ENCODE results near the gene PITPNB.

DNA sequence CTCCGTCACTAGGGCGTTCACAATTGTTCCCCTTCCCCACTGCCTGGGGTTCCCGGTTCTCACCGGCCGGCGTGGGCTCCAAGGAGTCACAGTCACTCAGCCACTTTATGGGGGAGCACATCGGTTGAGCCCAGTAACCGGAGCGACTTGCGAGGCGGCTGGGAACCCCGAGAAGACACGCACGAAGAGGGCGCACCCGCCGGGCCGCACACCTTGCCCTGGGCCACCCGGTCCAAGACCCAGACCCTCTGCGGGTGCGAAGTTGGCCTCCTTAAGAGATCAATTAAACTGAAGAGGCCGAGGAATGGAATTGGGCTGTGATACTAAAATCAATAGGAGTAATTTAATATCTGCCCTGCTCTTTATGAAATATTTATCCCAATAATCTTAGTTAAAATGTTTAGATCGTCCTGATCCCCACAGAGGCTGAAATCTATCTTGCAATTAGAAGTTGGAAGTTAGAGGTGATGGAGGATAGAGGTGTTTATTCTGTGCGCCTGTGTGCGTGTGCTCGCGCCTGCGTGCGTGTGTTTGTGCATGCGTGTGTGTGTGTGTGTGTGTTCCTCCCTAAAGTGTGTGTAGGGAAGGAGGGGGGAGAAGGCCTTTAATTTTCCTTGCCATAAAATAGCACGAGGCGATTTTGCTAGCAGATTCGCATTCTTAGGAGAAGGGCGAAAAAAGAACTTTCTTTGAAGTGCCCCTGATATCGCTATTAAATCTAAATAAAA is 116.5 kb downstream of the PITPNB start:
- TF ChIP-seq, protein P1, sequence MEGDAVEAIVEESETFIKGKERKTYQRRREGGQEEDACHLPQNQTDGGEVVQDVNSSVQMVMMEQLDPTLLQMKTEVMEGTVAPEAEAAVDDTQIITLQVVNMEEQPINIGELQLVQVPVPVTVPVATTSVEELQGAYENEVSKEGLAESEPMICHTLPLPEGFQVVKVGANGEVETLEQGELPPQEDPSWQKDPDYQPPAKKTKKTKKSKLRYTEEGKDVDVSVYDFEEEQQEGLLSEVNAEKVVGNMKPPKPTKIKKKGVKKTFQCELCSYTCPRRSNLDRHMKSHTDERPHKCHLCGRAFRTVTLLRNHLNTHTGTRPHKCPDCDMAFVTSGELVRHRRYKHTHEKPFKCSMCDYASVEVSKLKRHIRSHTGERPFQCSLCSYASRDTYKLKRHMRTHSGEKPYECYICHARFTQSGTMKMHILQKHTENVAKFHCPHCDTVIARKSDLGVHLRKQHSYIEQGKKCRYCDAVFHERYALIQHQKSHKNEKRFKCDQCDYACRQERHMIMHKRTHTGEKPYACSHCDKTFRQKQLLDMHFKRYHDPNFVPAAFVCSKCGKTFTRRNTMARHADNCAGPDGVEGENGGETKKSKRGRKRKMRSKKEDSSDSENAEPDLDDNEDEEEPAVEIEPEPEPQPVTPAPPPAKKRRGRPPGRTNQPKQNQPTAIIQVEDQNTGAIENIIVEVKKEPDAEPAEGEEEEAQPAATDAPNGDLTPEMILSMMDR (conservative IDR thresholded peaks at IDR 0.05): no peak
- no peak for TF ChIP-seq ZFX (IDR thresholded peaks at IDR 0.05)
